Endothelial cell of umbilical vein (primary cell): Measurements from ENCODE around the gene LDHAL6B. TPM values are rescaled to one million over a fixed set of nuclear protein-coding genes. Genes with fewer than 3 reads are reported as not detected.

Experiments
- BruUV-seq: library from RNA; stranded (reverse); fragments of 400-500 nt; replicated peaks from 2 replicates; lab custom pipeline; 2021; lab: Mats Ljungman, UMichigan
- CTCF ChIA-PET: fragments of 300-600, 350-600 bp; sonication (Branson Sonifier 250); formaldehyde crosslinking; loops from one replicate; lab custom pipeline; 2021; ENCODE audit warnings: antibody characterized with exemption, inconsistent platforms; lab: Charles Lee
- POLR2A ChIA-PET: fragments of 300-600, 350-600 bp; sonication (Branson Sonifier 250); formaldehyde crosslinking; loops from one replicate; lab custom pipeline; 2021; ENCODE audit warnings: antibody characterized with exemption, inconsistent platforms; lab: Charles Lee
- DNase-seq: peaks from one replicate; pipeline ENCODE4 v3.0.0-alpha.2; 2011; ENCODE audit warnings: low read depth, low spot score
- FAIRE-seq: peaks from 2 replicates; lab custom pipeline; 2011; peaks lifted over from hg19 to GRCh38; lab: Jason Lieb, UNC
- H2AFZ ChIP-seq: 2 replicates; pipeline ENCODE4 v1.6.0; 2012; ENCODE audit warnings: low read depth, low read length, control low read depth, inconsistent platforms
- H3K27ac ChIP-seq: 2 replicates; pipeline ENCODE4 v1.5.1; 2011; ENCODE audit warnings: low read depth, mild to moderate bottlenecking, control low read depth, low read length, moderate library complexity; ENCODE audit not compliant: insufficient read depth
- H3K27me3 ChIP-seq, 2 experiments: 2 replicates each; pipeline versions ENCODE4 v1.6.0 to v1.6.1; 2011; ENCODE audit warnings: low read length in 2 of 2, mixed read lengths in 1 of 2; ENCODE audit not compliant: control insufficient read depth in 2 of 2, insufficient read depth in 2 of 2
- H3K36me3 ChIP-seq, 2 experiments: 2 replicates in 1 of 2; 3 replicates in 1 of 2; pipeline ENCODE4 v1.5.1; 2011; ENCODE audit warnings: low read length in 2 of 2, mild to moderate bottlenecking in 1 of 2, moderate library complexity in 1 of 2; ENCODE audit not compliant: control insufficient read depth in 2 of 2, insufficient read depth in 2 of 2; ENCODE audit errors: extremely low read depth in 1 of 2
- H3K4me1 ChIP-seq: 3 replicates; pipeline ENCODE4 v1.5.1; 2011; ENCODE audit warnings: mild to moderate bottlenecking, low read length; ENCODE audit not compliant: control insufficient read depth, insufficient read depth; ENCODE audit errors: extremely low read depth
- H3K4me2 ChIP-seq: 2 replicates; pipeline ENCODE4 v1.6.1; 2011; ENCODE audit warnings: low read length, control low read depth, mixed read lengths; ENCODE audit not compliant: insufficient read depth
- H3K4me3 ChIP-seq, 3 experiments: fragments of 200-600 bp in 1 of 3; sonication (generic), shearing (Covaris generic) in 1 of 3; replicated peaks in 1 of 3; 2 replicates each; pipeline ENCODE4 v1.5.1; 2011 to 2016; ENCODE audit warnings: control low read depth in 3 of 3, low read length in 3 of 3, mild to moderate bottlenecking in 2 of 3, inconsistent platforms in 1 of 3, low read depth in 1 of 3, moderate library complexity in 1 of 3; ENCODE audit not compliant: insufficient read depth in 1 of 3
- H3K79me2 ChIP-seq: 2 replicates; pipeline ENCODE4 v1.6.0; 2012; ENCODE audit warnings: low read length, inconsistent platforms; ENCODE audit not compliant: control insufficient read depth, insufficient read depth
- H3K9ac ChIP-seq: replicated peaks from 2 replicates; pipeline ENCODE3; 2011; ENCODE audit warnings: low read length, control low read depth; ENCODE audit not compliant: insufficient read depth; ENCODE audit errors: extremely low read depth
- H3K9me1 ChIP-seq: replicated peaks from 3 replicates; pipeline ENCODE4 v1.6.0; 2011; ENCODE audit warnings: mild to moderate bottlenecking, low read length; ENCODE audit not compliant: control insufficient read depth, insufficient read depth; ENCODE audit errors: extremely low read depth
- H3K9me3 ChIP-seq: replicated peaks from 2 replicates; pipeline ENCODE4 v1.5.1; 2012; ENCODE audit warnings: low read length, inconsistent platforms; ENCODE audit not compliant: control insufficient read depth, insufficient read depth
- H4K20me1 ChIP-seq: replicated peaks from 2 replicates; pipeline ENCODE3; 2011; ENCODE audit warnings: mild to moderate bottlenecking, low read length; ENCODE audit not compliant: control insufficient read depth, insufficient read depth; ENCODE audit errors: extremely low read depth
- EZH2 ChIP-seq: IDR thresholded peaks from 2 replicates; pipeline ENCODE4 v1.6.1; 2012; ENCODE audit warnings: borderline replicate concordance, low read depth, mild to moderate bottlenecking, moderate library complexity, low read length, inconsistent platforms; ENCODE audit not compliant: severe bottlenecking
- FOS ChIP-seq: IDR thresholded peaks from 2 replicates; pipeline ENCODE4 v1.6.1; 2011; ENCODE audit warnings: mild to moderate bottlenecking, low read length, moderate library complexity, borderline replicate concordance; ENCODE audit not compliant: insufficient read depth
- GATA2 ChIP-seq: IDR thresholded peaks from 2 replicates; pipeline ENCODE4 v1.7.0; 2011; ENCODE audit warnings: low read depth, mild to moderate bottlenecking, moderate library complexity, mixed read lengths, low read length; ENCODE audit not compliant: insufficient read length, insufficient read depth
- JUN ChIP-seq: IDR thresholded peaks from 2 replicates; pipeline ENCODE4 v1.6.1; 2011; ENCODE audit warnings: borderline replicate concordance, low read depth; ENCODE audit not compliant: insufficient read length, insufficient read depth
- MAX ChIP-seq: IDR thresholded peaks from 2 replicates; pipeline ENCODE4 v1.6.1; 2011; ENCODE audit not compliant: insufficient read depth, insufficient read length
- MYC ChIP-seq: IDR thresholded peaks from one replicate; pipeline ENCODE4 v1.6.1; 2011; ENCODE audit warnings: mild to moderate bottlenecking, low read depth, low read length
- POLR2A ChIP-seq: IDR thresholded peaks from 2 replicates; pipeline ENCODE4 v1.6.1; 2012; ENCODE audit warnings: low read depth, mild to moderate bottlenecking, control low read depth, low read length
- POLR2AphosphoS5 ChIP-seq: IDR thresholded peaks from 2 replicates; pipeline ENCODE4 v1.6.1; 2012; ENCODE audit warnings: low read depth, mild to moderate bottlenecking, control low read depth, low read length, moderate library complexity; ENCODE audit not compliant: insufficient read depth
- dilution Hi-C: fragments of 300-500 bp; cut with MboI; formaldehyde crosslinking; loops from one replicate; pipeline ENCODE4 v1.15.0; 2019; ENCODE audit warnings: low sequenced_read_pairs; ENCODE audit not compliant: extremely low pct_ligation_motif_present
- intact Hi-C: fragments of 100-400 bp; cut with micrococcal nuclease; formaldehyde crosslinking; loops from one replicate; pipeline ENCODE4 v1.10.0; 2022
- polyA plus RNA-seq, 4 experiments: library from polyadenylated mRNA; depleted of rRNA in 3 of 4; stranded (reverse) in 3 of 4; unstranded in 1 of 4; fragments of >200 nt; gene quantifications; 2 replicates each; pipeline versions ENCODE4 v1.2.1 to v1.2.3, GENCODE V29; 2011 to 2012; ENCODE audit warnings: missing spikeins in 1 of 4
- total RNA-seq: library from RNA; stranded (reverse); gene quantifications from 2 replicates; pipeline ENCODE4 v1.2.3, GENCODE V29; 2021
- TF ChIP-seq, protein P1 (sequence below), 2 donors: IDR thresholded peaks; 1 replicate in 1 of 2; 2 replicates in 1 of 2; pipeline ENCODE4 v1.5.1; 2011; ENCODE audit warnings: low read length in 2 of 2, mild to moderate bottlenecking in 2 of 2, moderate library complexity in 2 of 2, control low read depth in 1 of 2, inconsistent platforms in 1 of 2, low read depth in 1 of 2; ENCODE audit not compliant: insufficient read depth in 1 of 2; ENCODE audit errors: extremely low read depth in 1 of 2

LDHAL6B gene
- total and polyA plus RNA-seq, 2 donors (not counting 3 experiments of a cell fraction or from before 2014, with no cell fraction given) = not detected

DNA sequence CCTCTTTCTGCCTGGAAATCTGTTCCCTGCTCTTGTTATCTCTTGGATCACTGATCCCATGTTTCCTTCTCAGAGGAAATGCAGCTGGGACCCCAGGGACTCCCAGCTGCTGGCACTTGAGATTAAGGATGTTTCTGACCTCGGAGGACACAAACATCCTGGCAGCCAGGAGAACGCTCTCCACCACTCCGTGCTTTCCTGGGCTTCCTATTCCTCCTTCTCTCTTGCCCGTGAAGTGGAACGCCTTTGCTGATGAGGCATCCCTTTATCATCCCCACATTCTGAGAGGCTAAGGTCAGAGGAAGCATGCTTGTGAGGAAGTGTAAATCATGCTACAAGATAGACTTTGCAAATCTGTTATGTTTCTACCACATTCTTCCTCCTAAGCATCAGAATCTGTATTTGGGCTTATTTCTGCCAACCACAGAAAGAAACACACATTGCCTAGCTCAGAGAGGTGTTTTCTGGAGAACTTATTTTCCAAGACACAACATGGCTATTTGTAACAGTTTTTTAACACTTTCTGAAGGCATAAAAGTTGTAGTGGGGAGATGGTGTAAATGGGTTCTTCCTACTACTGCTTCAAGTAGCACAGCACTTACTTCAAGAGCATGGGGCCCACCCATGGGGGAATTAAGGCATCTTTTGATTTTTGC is 25.6 kb upstream of the LDHAL6B start:
- dilution Hi-C loops (no loop called here), intact Hi-C loops (no loop called here)
- FAIRE-seq (peak; percentile 76), DNase-seq (peak; percentile 48)
- Histone ChIP-seq H3K79me2 (no peaks in the 10 kb centered on the region), H2AFZ (no peak overlapping the region), H3K9me3 (peaks cover 2% of the 10 kb centered on the region), H3K9ac (no peak overlapping the region), H3K9me1 (no peaks in the 10 kb centered on the region), H3K4me1 (no peaks in the 10 kb centered on the region), H3K4me3 (no peak overlapping the region), H3K36me3 (peaks cover 0 to 12% of the 10 kb centered on the region in 2 experiments), H3K27me3 (no peaks in the 10 kb centered on the region), H3K4me2 (no peak overlapping the region), H4K20me1 (no peaks in the 10 kb centered on the region), H3K27ac (no peak overlapping the region)
- no peak for TF ChIP-seq POLR2AphosphoS5
- TF ChIP-seq FOS = no peak
- no peak for TF ChIP-seq EZH2
- TF ChIP-seq MYC = no peak
- no peak for TF ChIP-seq GATA2
- TF ChIP-seq MAX = no peak
- TF ChIP-seq JUN = no peak
- ChIA-PET POLR2A (no interaction called here), CTCF (interaction anchor here (1.4 kb wide), 1 partner anchor 66 kb away, joined by 5 read pairs; no protein-coding TSS in a partner anchor)
- BruUV-seq = no TSS peak

- dilution Hi-C loops = no loop called here
- no peaks in the 10 kb centered on the region for H3K27me3 ChIP-seq
- no peak overlapping the region for H2AFZ ChIP-seq
- peaks cover 2% of the 10 kb centered on the region for H3K9me3 ChIP-seq
- H4K20me1 ChIP-seq = no peaks in the 10 kb centered on the region
- POLR2A ChIA-PET = no interaction called here
- intact Hi-C loops = no loop called here
- no peaks in the 10 kb centered on the region for H3K9me1 ChIP-seq
- peaks cover 7 to 10% of the 10 kb centered on the region in 2 experiments for H3K36me3 ChIP-seq
- no peak overlapping the region for H3K4me3 ChIP-seq
- H3K9ac ChIP-seq = no peak overlapping the region
- no peak overlapping the region for H3K4me2 ChIP-seq
- no peaks in the 10 kb centered on the region for H3K4me1 ChIP-seq
- FAIRE-seq (peak; percentile 21), DNase-seq (no peak)
- TF ChIP-seq GATA2 = no peak
- TF ChIP-seq, protein P1, sequence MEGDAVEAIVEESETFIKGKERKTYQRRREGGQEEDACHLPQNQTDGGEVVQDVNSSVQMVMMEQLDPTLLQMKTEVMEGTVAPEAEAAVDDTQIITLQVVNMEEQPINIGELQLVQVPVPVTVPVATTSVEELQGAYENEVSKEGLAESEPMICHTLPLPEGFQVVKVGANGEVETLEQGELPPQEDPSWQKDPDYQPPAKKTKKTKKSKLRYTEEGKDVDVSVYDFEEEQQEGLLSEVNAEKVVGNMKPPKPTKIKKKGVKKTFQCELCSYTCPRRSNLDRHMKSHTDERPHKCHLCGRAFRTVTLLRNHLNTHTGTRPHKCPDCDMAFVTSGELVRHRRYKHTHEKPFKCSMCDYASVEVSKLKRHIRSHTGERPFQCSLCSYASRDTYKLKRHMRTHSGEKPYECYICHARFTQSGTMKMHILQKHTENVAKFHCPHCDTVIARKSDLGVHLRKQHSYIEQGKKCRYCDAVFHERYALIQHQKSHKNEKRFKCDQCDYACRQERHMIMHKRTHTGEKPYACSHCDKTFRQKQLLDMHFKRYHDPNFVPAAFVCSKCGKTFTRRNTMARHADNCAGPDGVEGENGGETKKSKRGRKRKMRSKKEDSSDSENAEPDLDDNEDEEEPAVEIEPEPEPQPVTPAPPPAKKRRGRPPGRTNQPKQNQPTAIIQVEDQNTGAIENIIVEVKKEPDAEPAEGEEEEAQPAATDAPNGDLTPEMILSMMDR (IDR thresholded peaks at IDR 0.05; ENCODE audit: extremely low read depth in 1 of 2, insufficient read depth in 1 of 2, low read depth in 1 of 2, low read length in 2 of 2) = no peak
- no peak for TF ChIP-seq MYC
- no peak for TF ChIP-seq JUN
- no peak for TF ChIP-seq EZH2
- TF ChIP-seq POLR2A = no peak
- TF ChIP-seq FOS = no peak
- TF ChIP-seq POLR2AphosphoS5 = no peak
- TF ChIP-seq MAX = no peak
- CTCF ChIA-PET = no interaction called here
- no peak overlapping the region for H3K27ac ChIP-seq
- no peaks in the 10 kb centered on the region for H3K79me2 ChIP-seq
- no TSS peak for BruUV-seq
These were observed 20.9 kb upstream of the LDHAL6B start for GRCh38 chr15:59185725-59186124.
